K562 (cell line): Measurements from ENCODE around the gene SLC16A4. TPM values are rescaled to one million over a fixed set of nuclear protein-coding genes. Genes with fewer than 3 reads are reported as not detected.

Experiments used
- BRD4 ChIP-seq: fragments of 200-600 bp; sonication (generic); IDR thresholded peaks from 2 replicates; pipeline ENCODE4 v1.6.1; 2017; ENCODE audit warnings: inconsistent platforms
- CREB1 ChIP-seq, 2 experiments: sonication (generic) in 1 of 2; formaldehyde crosslinking in 1 of 2; IDR thresholded peaks; 2 replicates each; pipeline versions ENCODE4 v1.6.1 to v1.8.0; 2012 to 2022; ENCODE audit warnings: inconsistent platforms in 1 of 2, mild to moderate bottlenecking in 1 of 2, missing genetic modification reagents in 1 of 2, moderate library complexity in 1 of 2
- EGR1 ChIP-seq: fragments of 450-650 bp; conservative IDR thresholded peaks from 2 replicates; pipeline ENCODE4 v1.6.1; 2017; ENCODE audit warnings: mild to moderate bottlenecking
- ETV6 ChIP-seq, 3 experiments: fragments of 150-350 bp in 1 of 3; sonication (generic) in 1 of 3; formaldehyde crosslinking in 1 of 3; IDR thresholded peaks; 2 replicates each; pipeline versions ENCODE4 v1.6.1 to v1.8.0; 2014 to 2022; ENCODE audit warnings: borderline replicate concordance in 2 of 3, low read depth in 2 of 3, antibody characterized with exemption in 1 of 3, low read length in 1 of 3, mild to moderate bottlenecking in 1 of 3, missing genetic modification reagents in 1 of 3
- FOS ChIP-seq: IDR thresholded peaks from 3 replicates; pipeline ENCODE4 v1.6.1; 2011; ENCODE audit not compliant: insufficient read length; ENCODE audit errors: extremely low read depth
- HNRNPLL ChIP-seq: fragments of 200-400 bp; formaldehyde crosslinking; IDR thresholded peaks from 2 replicates; pipeline ENCODE4 v1.6.1; 2017; ENCODE audit warnings: low read length, low read depth, mild to moderate bottlenecking; ENCODE audit not compliant: poor library complexity, severe bottlenecking
- JUND ChIP-seq, 2 experiments: IDR thresholded peaks; 2 replicates in 1 of 2; 3 replicates in 1 of 2; pipeline ENCODE4 v1.6.1; 2011; ENCODE audit warnings: borderline replicate concordance in 2 of 2, low read depth in 2 of 2, low read length in 2 of 2, improper control_type of control experiment in 1 of 2, missing biosample characterization in 1 of 2, missing genetic modification characterization in 1 of 2, missing genetic modification reagents in 1 of 2
- LEF1 ChIP-seq: fragments of 450-650 bp; IDR thresholded peaks from 2 replicates; pipeline ENCODE4 v1.6.1; 2016; ENCODE audit warnings: mild to moderate bottlenecking
- RFX5 ChIP-seq: IDR thresholded peaks from 2 replicates; pipeline ENCODE4 v1.6.1; 2011; ENCODE audit warnings: low read depth, mild to moderate bottlenecking, improper control_type of control experiment, low read length
- RUNX1 ChIP-seq: sonication (generic); IDR thresholded peaks from 2 replicates; pipeline ENCODE4 v1.6.1; 2016; ENCODE audit warnings: antibody characterized with exemption, low read depth
- SRF ChIP-seq, 2 experiments: fragments of 250-450, 450-650 bp in 1 of 2; sonication (Bioruptor Pico) in 1 of 2; sonication (generic) in 1 of 2; formaldehyde crosslinking; IDR thresholded peaks; 2 replicates each; pipeline versions ENCODE4 v1.5.0 to v1.5.1; 2020 to 2022; ENCODE audit warnings: mild to moderate bottlenecking in 1 of 2, missing genetic modification reagents in 1 of 2
- STAG1 ChIP-seq: sonication (generic); formaldehyde crosslinking; IDR thresholded peaks from 2 replicates; pipeline ENCODE4 v1.5.0; 2020; ENCODE audit warnings: missing genetic modification reagents, borderline replicate concordance
- UBTF ChIP-seq, 2 experiments: IDR thresholded peaks; 2 replicates each; pipeline ENCODE4 v1.6.1; 2012; ENCODE audit warnings: improper control_type of control experiment in 2 of 2, low read depth in 2 of 2, low read length in 2 of 2, borderline replicate concordance in 1 of 2
- ZBTB17 ChIP-seq: fragments of 450-650 bp; formaldehyde crosslinking; IDR thresholded peaks from 2 replicates; pipeline ENCODE4 v1.4.0; 2020; ENCODE audit warnings: mild to moderate bottlenecking
- ZBTB5 ChIP-seq: fragments of 450-650 bp; IDR thresholded peaks from 2 replicates; pipeline ENCODE4 v1.6.1; 2017; ENCODE audit warnings: antibody characterized with exemption
- ZHX1 ChIP-seq: fragments of 150-350 bp; conservative IDR thresholded peaks from 2 replicates; pipeline ENCODE4 v1.6.1; 2014; ENCODE audit warnings: low read length
- ZNF212 ChIP-seq: fragments of 450-650 bp; formaldehyde crosslinking; IDR thresholded peaks from 2 replicates; pipeline ENCODE4 v1.4.0; 2020; ENCODE audit warnings: mild to moderate bottlenecking
- ZNF239 ChIP-seq: fragments of 250-450 bp; sonication (Bioruptor Pico); IDR thresholded peaks from 2 replicates; pipeline ENCODE4 v1.4.0; 2020; ENCODE audit warnings: mild to moderate bottlenecking
- ZNF274 ChIP-seq: IDR thresholded peaks from 2 replicates; pipeline ENCODE4 v1.6.1; 2011; ENCODE audit warnings: low read depth, mild to moderate bottlenecking, low read length, moderate library complexity, borderline replicate concordance
- ZNF3 ChIP-seq: fragments of 250-450 bp; sonication (Bioruptor Pico); IDR thresholded peaks from 2 replicates; pipeline ENCODE4 v1.5.0; 2021; ENCODE audit warnings: mild to moderate bottlenecking, moderate library complexity
- polyA plus RNA-seq, 8 experiments: library from polyadenylated mRNA; depleted of rRNA in 4 of 8; stranded (reverse) in 5 of 8; unstranded in 3 of 8; fragments of >200 nt; fragmentation: Nextera tagmentation in 2 of 8; fragmentation: Illumina TruSeq in 1 of 8; extraction: Ambion mirVana in 2 of 8; extraction: Trizol in 1 of 8; gene quantifications; 2 replicates each; pipeline versions ENCODE4 v1.2.1 to v1.2.3, GENCODE V29; 2011 to 2014; ENCODE audit warnings: inconsistent platforms in 1 of 8, missing spikeins in 1 of 8
- total RNA-seq, 7 experiments: library from RNA; depleted of rRNA in 6 of 7; stranded (reverse); fragments of >200 nt in 6 of 7; fragmentation: Illumina TruSeq in 2 of 7; extraction: Trizol in 2 of 7; gene quantifications; 2 replicates each; pipeline versions ENCODE4 v1.2.1 to v1.2.3, GENCODE V29; 2011 to 2021; ENCODE audit warnings: low replicate concordance in 1 of 7

The SLC16A4 gene
- total and polyA plus RNA-seq, 9 of the 15 experiments (the other 6 are each of a cell fraction or from before 2014, with no cell fraction given) = 0.04 to 0.31 (median 0.18) TPM; not detected in 1

- TF ChIP-seq HNRNPLL (peak; percentile 48), SRF (CRISPR knock-in tag; IDR thresholded peaks at IDR 0.05) (peak in 1 of 2 experiments; percentile 29; a peak in 1 of 4 replicates), UBTF (IDR thresholded peaks at IDR 0.05; ENCODE audit: borderline replicate concordance in 1 of 2, low read depth in 2 of 2, low read length in 2 of 2) (peak in 1 of 2 experiments; percentile 89; a peak in 3 of 4 replicates), CREB1 (IDR thresholded peaks at IDR 0.05) (peak; percentile 86), CREB1 (CRISPR knock-in tag; IDR thresholded peaks at IDR 0.05) (peak; percentile 90), ZNF274 (no peak), FOS (no peak), LEF1 (peak; percentile 62; the same call in 1 of the 2 replicates), EGR1 (peak; percentile 81), RFX5 (0 out of 2 replicates have a peak, but pooled peaks have one; percentile 37), STAG1 (CRISPR knock-in tag) (no peak), ZBTB5 (no peak), ZBTB17 (CRISPR knock-in tag) (peak; percentile 58; the same call in 1 of the 2 replicates), ZNF239 (no peak), BRD4 (peak; percentile 75; the same call in 1 of the 2 replicates), ZHX1 (no peak; the same call in 1 of the 2 replicates), ZNF212 (CRISPR knock-in tag) (peak; percentile 12; the same call in 1 of the 2 replicates), RUNX1 (no peak), ETV6 (IDR thresholded peaks at IDR 0.05; ENCODE audit: borderline replicate concordance in 1 of 2, low read depth in 2 of 2, low read length in 1 of 2) (0 out of 4 replicates have a peak, but pooled peaks of 1 of the 2 experiments have one; percentile 17), ETV6 (CRISPR knock-in tag; IDR thresholded peaks at IDR 0.05; ENCODE audit: borderline replicate concordance) (no peak), ZNF3 (no peak), JUND (IDR thresholded peaks at IDR 0.05; ENCODE audit: borderline replicate concordance, low read depth, low read length) (peak; percentile 76), JUND (tag; IDR thresholded peaks at IDR 0.05; ENCODE audit: borderline replicate concordance, low read depth, low read length) (peak; percentile 61; the same call in 1 of the 3 replicates)
Measured at GRCh38 chr1:110338309-110338885, 52.4 kb downstream of the SLC16A4 start (continued).
